HTERT RPE-1 (cell line): ENCODE measurements around the gene RANBP2.

Experiments used
- in situ Hi-C: fragments of 300-500 bp; cut with MboI; formaldehyde crosslinking; loops from 4 replicates; pipeline ENCODE4 v1.14.3; 2020; ENCODE audit warnings: low sequenced_read_pairs

RANBP2 gene

DNA sequence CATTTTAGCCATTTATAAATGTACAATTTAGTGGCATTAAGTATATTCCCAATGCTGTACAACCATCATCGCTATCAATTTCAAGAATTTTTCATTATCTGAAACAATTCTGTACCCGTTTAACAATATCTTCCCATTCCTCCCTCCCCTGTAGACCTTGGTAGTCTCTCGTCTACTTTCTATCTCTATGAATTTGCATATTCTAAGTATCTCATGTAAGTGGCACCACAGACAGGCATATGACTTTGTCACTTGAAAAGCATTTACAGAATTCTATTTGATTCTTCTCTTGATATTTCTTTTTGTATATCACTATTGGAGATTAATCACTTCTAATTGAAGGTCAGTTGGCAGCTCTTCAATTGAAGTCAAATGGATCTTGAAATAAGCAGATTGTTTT is 115.3 kb downstream of the RANBP2 start:
- in situ Hi-C loops, result no loop called here

DNA sequence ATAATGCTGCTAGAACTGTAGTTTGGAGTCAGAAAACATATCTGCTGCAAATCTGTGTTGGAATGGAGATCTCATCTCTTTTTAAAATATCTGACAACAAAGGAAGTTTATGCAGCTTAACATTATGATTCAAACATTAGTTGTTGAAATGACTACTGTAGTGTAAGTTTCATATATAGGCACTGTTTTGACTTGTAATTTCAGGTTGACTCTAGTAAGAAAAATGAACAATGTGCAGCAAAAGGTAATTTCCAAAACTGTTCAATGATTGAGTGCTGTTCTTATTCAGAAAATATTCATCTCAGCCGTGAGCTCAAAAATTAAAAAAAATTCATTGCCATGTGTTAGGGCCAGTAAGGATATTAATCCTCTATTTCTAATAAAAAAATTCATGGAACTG is 115.8 kb downstream of the RANBP2 start:
- in situ Hi-C loops, result no loop called here
